ENCODE results near the gene CYP2S1.
A peak's percentile ranks its signal among the peaks of the same experiment; 100 is the strongest.

Gene CYP2S1

GRCh38 chr19:41159881-41160280 is 33.1 kb upstream of the CYP2S1 start:
- in situ Hi-C loops (cut with HindIII; ENCODE audit: low pct_ligation_motif_present, low sequenced_read_pairs): no loop called here
- Histone ChIP-seq H3K36me3 (replicated peaks) (no peaks in the 10 kb centered on the region), H3K4me3 (ENCODE audit: low read depth, low read length) (no peak overlapping the region), H3K27me3 (replicated peaks) (no peaks in the 10 kb centered on the region), H3K27ac (no peak overlapping the region)
- no peak for TF ChIP-seq CTCF (IDR thresholded peaks at IDR 0.05; ENCODE audit: low read depth, low read length, missing control alignments)
- DNase-seq: no peak

GRCh38 chr19:41161903-41162302 is 31.1 kb upstream of the CYP2S1 start:
- peak; percentile 33 for TF ChIP-seq CTCF (IDR thresholded peaks at IDR 0.05; ENCODE audit: low read depth, low read length, missing control alignments)
- Histone ChIP-seq H3K4me3 (ENCODE audit: low read depth, low read length) (no peak overlapping the region), H3K36me3 (replicated peaks) (no peaks in the 10 kb centered on the region), H3K27ac (no peak overlapping the region), H3K27me3 (replicated peaks) (no peaks in the 10 kb centered on the region)
- DNase-seq: no peak
- in situ Hi-C loops (cut with HindIII; ENCODE audit: low pct_ligation_motif_present, low sequenced_read_pairs): no loop called here

- in situ Hi-C loops (cut with HindIII; ENCODE audit: low pct_ligation_motif_present, low sequenced_read_pairs): no loop called here
- no peak for TF ChIP-seq CTCF (IDR thresholded peaks at IDR 0.05; ENCODE audit: low read depth, low read length, missing control alignments)
- Histone ChIP-seq H3K27me3 (replicated peaks) (no peaks in the 10 kb centered on the region), H3K27ac (no peak overlapping the region), H3K36me3 (replicated peaks) (no peaks in the 10 kb centered on the region), H3K4me3 (ENCODE audit: low read depth, low read length) (no peak overlapping the region)
- no peak for DNase-seq
Observed at GRCh38 chr19:41166944-41167804, 25.8 kb upstream of the CYP2S1 start.

- H3K27me3 ChIP-seq (replicated peaks): no peaks in the 10 kb centered on the region
- no peak overlapping the region for H3K27ac ChIP-seq
- DNase-seq: no peak
- H3K36me3 ChIP-seq (replicated peaks): no peaks in the 10 kb centered on the region
- no peak overlapping the region for H3K4me3 ChIP-seq (ENCODE audit: low read depth, low read length)
- TF ChIP-seq CTCF (IDR thresholded peaks at IDR 0.05; ENCODE audit: low read depth, low read length, missing control alignments): no peak
- in situ Hi-C loops (cut with HindIII; ENCODE audit: low pct_ligation_motif_present, low sequenced_read_pairs): no loop called here
Observed at GRCh38 chr19:41172297-41173164, 20.5 kb upstream of the CYP2S1 start.

- no peak for TF ChIP-seq CTCF (IDR thresholded peaks at IDR 0.05; ENCODE audit: low read depth, low read length, missing control alignments)
- Histone ChIP-seq H3K27ac (no peak overlapping the region), H3K4me3 (ENCODE audit: low read depth, low read length) (no peak overlapping the region), H3K36me3 (replicated peaks) (no peaks in the 10 kb centered on the region), H3K27me3 (replicated peaks) (no peaks in the 10 kb centered on the region)
- DNase-seq: no peak
- in situ Hi-C loops (cut with HindIII; ENCODE audit: low pct_ligation_motif_present, low sequenced_read_pairs): no loop called here
Observed at GRCh38 chr19:41174297-41174928, 18.6 kb upstream of the CYP2S1 start.
